Endothelial cell of umbilical vein (primary cell): ENCODE data around the gene PTPRF. TPM values are rescaled to one million over a fixed set of nuclear protein-coding genes. Genes with fewer than 3 reads are reported as not detected.

ENCODE experiments used
- BruUV-seq: library from RNA; stranded (reverse); fragments of 400-500 nt; replicated peaks from 2 replicates; lab custom pipeline; 2021; lab: Mats Ljungman, UMichigan
- CTCF ChIA-PET: fragments of 300-600, 350-600 bp; sonication (Branson Sonifier 250); formaldehyde crosslinking; loops from one replicate; lab custom pipeline; 2021; ENCODE audit warnings: antibody characterized with exemption, inconsistent platforms; lab: Charles Lee
- POLR2A ChIA-PET: fragments of 300-600, 350-600 bp; sonication (Branson Sonifier 250); formaldehyde crosslinking; loops from one replicate; lab custom pipeline; 2021; ENCODE audit warnings: antibody characterized with exemption, inconsistent platforms; lab: Charles Lee
- DNase-seq: peaks from one replicate; pipeline ENCODE4 v3.0.0-alpha.2; 2011; ENCODE audit warnings: low read depth, low spot score
- FAIRE-seq: peaks from 2 replicates; lab custom pipeline; 2011; peaks lifted over from hg19 to GRCh38; lab: Jason Lieb, UNC
- H2AFZ ChIP-seq: 2 replicates; pipeline ENCODE4 v1.6.0; 2012; ENCODE audit warnings: low read depth, low read length, control low read depth, inconsistent platforms
- H3K27ac ChIP-seq: 2 replicates; pipeline ENCODE4 v1.5.1; 2011; ENCODE audit warnings: low read depth, mild to moderate bottlenecking, control low read depth, low read length, moderate library complexity; ENCODE audit not compliant: insufficient read depth
- H3K27me3 ChIP-seq, 2 experiments: 2 replicates each; pipeline versions ENCODE4 v1.6.0 to v1.6.1; 2011; ENCODE audit warnings: low read length in 2 of 2, mixed read lengths in 1 of 2; ENCODE audit not compliant: control insufficient read depth in 2 of 2, insufficient read depth in 2 of 2
- H3K36me3 ChIP-seq, 2 experiments: 2 replicates in 1 of 2; 3 replicates in 1 of 2; pipeline ENCODE4 v1.5.1; 2011; ENCODE audit warnings: low read length in 2 of 2, mild to moderate bottlenecking in 1 of 2, moderate library complexity in 1 of 2; ENCODE audit not compliant: control insufficient read depth in 2 of 2, insufficient read depth in 2 of 2; ENCODE audit errors: extremely low read depth in 1 of 2
- H3K4me1 ChIP-seq: 3 replicates; pipeline ENCODE4 v1.5.1; 2011; ENCODE audit warnings: mild to moderate bottlenecking, low read length; ENCODE audit not compliant: control insufficient read depth, insufficient read depth; ENCODE audit errors: extremely low read depth
- H3K4me2 ChIP-seq: 2 replicates; pipeline ENCODE4 v1.6.1; 2011; ENCODE audit warnings: low read length, control low read depth, mixed read lengths; ENCODE audit not compliant: insufficient read depth
- H3K4me3 ChIP-seq, 3 experiments: fragments of 200-600 bp in 1 of 3; sonication (generic), shearing (Covaris generic) in 1 of 3; replicated peaks in 1 of 3; 2 replicates each; pipeline ENCODE4 v1.5.1; 2011 to 2016; ENCODE audit warnings: control low read depth in 3 of 3, low read length in 3 of 3, mild to moderate bottlenecking in 2 of 3, inconsistent platforms in 1 of 3, low read depth in 1 of 3, moderate library complexity in 1 of 3; ENCODE audit not compliant: insufficient read depth in 1 of 3
- H3K79me2 ChIP-seq: 2 replicates; pipeline ENCODE4 v1.6.0; 2012; ENCODE audit warnings: low read length, inconsistent platforms; ENCODE audit not compliant: control insufficient read depth, insufficient read depth
- H3K9ac ChIP-seq: replicated peaks from 2 replicates; pipeline ENCODE3; 2011; ENCODE audit warnings: low read length, control low read depth; ENCODE audit not compliant: insufficient read depth; ENCODE audit errors: extremely low read depth
- H3K9me1 ChIP-seq: replicated peaks from 3 replicates; pipeline ENCODE4 v1.6.0; 2011; ENCODE audit warnings: mild to moderate bottlenecking, low read length; ENCODE audit not compliant: control insufficient read depth, insufficient read depth; ENCODE audit errors: extremely low read depth
- H3K9me3 ChIP-seq: replicated peaks from 2 replicates; pipeline ENCODE4 v1.5.1; 2012; ENCODE audit warnings: low read length, inconsistent platforms; ENCODE audit not compliant: control insufficient read depth, insufficient read depth
- H4K20me1 ChIP-seq: replicated peaks from 2 replicates; pipeline ENCODE3; 2011; ENCODE audit warnings: mild to moderate bottlenecking, low read length; ENCODE audit not compliant: control insufficient read depth, insufficient read depth; ENCODE audit errors: extremely low read depth
- CTCF ChIP-seq, 2 donors: IDR thresholded peaks; 1 replicate in 1 of 2; 2 replicates in 1 of 2; pipeline ENCODE4 v1.5.1; 2011; ENCODE audit warnings: low read length in 2 of 2, mild to moderate bottlenecking in 2 of 2, moderate library complexity in 2 of 2, control low read depth in 1 of 2, inconsistent platforms in 1 of 2, low read depth in 1 of 2; ENCODE audit not compliant: insufficient read depth in 1 of 2; ENCODE audit errors: extremely low read depth in 1 of 2
- EZH2 ChIP-seq: IDR thresholded peaks from 2 replicates; pipeline ENCODE4 v1.6.1; 2012; ENCODE audit warnings: borderline replicate concordance, low read depth, mild to moderate bottlenecking, moderate library complexity, low read length, inconsistent platforms; ENCODE audit not compliant: severe bottlenecking
- FOS ChIP-seq: IDR thresholded peaks from 2 replicates; pipeline ENCODE4 v1.6.1; 2011; ENCODE audit warnings: mild to moderate bottlenecking, low read length, moderate library complexity, borderline replicate concordance; ENCODE audit not compliant: insufficient read depth
- GATA2 ChIP-seq: IDR thresholded peaks from 2 replicates; pipeline ENCODE4 v1.7.0; 2011; ENCODE audit warnings: low read depth, mild to moderate bottlenecking, moderate library complexity, mixed read lengths, low read length; ENCODE audit not compliant: insufficient read length, insufficient read depth
- JUN ChIP-seq: IDR thresholded peaks from 2 replicates; pipeline ENCODE4 v1.6.1; 2011; ENCODE audit warnings: borderline replicate concordance, low read depth; ENCODE audit not compliant: insufficient read length, insufficient read depth
- MYC ChIP-seq: IDR thresholded peaks from one replicate; pipeline ENCODE4 v1.6.1; 2011; ENCODE audit warnings: mild to moderate bottlenecking, low read depth, low read length
- POLR2A ChIP-seq: IDR thresholded peaks from 2 replicates; pipeline ENCODE4 v1.6.1; 2012; ENCODE audit warnings: low read depth, mild to moderate bottlenecking, control low read depth, low read length
- POLR2AphosphoS5 ChIP-seq: IDR thresholded peaks from 2 replicates; pipeline ENCODE4 v1.6.1; 2012; ENCODE audit warnings: low read depth, mild to moderate bottlenecking, control low read depth, low read length, moderate library complexity; ENCODE audit not compliant: insufficient read depth
- dilution Hi-C: fragments of 300-500 bp; cut with MboI; formaldehyde crosslinking; loops from one replicate; pipeline ENCODE4 v1.15.0; 2019; ENCODE audit warnings: low sequenced_read_pairs; ENCODE audit not compliant: extremely low pct_ligation_motif_present
- intact Hi-C: fragments of 100-400 bp; cut with micrococcal nuclease; formaldehyde crosslinking; loops from one replicate; pipeline ENCODE4 v1.10.0; 2022
- polyA plus RNA-seq, 4 experiments: library from polyadenylated mRNA; depleted of rRNA in 3 of 4; stranded (reverse) in 3 of 4; unstranded in 1 of 4; fragments of >200 nt; gene quantifications; 2 replicates each; pipeline versions ENCODE4 v1.2.1 to v1.2.3, GENCODE V29; 2011 to 2012; ENCODE audit warnings: missing spikeins in 1 of 4
- total RNA-seq: library from RNA; stranded (reverse); gene quantifications from 2 replicates; pipeline ENCODE4 v1.2.3, GENCODE V29; 2021
- TF ChIP-seq, protein P1 (sequence below): IDR thresholded peaks from 2 replicates; pipeline ENCODE4 v1.6.1; 2011; ENCODE audit not compliant: insufficient read depth, insufficient read length

PTPRF gene
- total and polyA plus RNA-seq, 2 donors (not counting 3 experiments of a cell fraction or from before 2014, with no cell fraction given): 217 to 338 TPM

DNA sequence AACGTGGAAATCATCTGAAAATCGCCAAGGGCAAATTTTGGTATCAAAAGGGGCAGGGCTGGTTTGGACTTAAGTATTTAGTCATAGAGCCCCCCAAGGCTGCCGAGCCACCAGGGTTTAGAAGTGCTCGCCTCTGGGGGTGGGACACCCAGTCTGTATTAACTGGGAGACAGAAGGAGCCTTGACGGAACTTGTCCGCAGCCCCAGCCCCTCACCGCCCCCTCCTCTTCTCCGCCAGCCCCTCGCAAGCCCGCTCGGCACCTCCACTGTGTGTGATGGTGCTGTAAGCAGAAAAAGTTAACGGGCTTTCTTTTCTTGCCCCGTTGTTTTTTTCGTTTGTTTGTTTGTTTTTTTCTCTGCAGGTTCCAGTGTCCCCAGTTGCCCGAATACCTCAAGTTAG is 81.7 kb downstream of the PTPRF start:
- no peaks in the 10 kb centered on the region for H3K9me1 ChIP-seq
- no peak overlapping the region for H2AFZ ChIP-seq
- TF ChIP-seq FOS (no peak), CTCF (IDR thresholded peaks at IDR 0.05; ENCODE audit: extremely low read depth in 1 of 2, insufficient read depth in 1 of 2, low read depth in 1 of 2, low read length in 2 of 2) (no peak), GATA2 (no peak), MYC (no peak), JUN (no peak), EZH2 (no peak), POLR2A (no peak), POLR2AphosphoS5 (no peak)
- TF ChIP-seq, protein P1, sequence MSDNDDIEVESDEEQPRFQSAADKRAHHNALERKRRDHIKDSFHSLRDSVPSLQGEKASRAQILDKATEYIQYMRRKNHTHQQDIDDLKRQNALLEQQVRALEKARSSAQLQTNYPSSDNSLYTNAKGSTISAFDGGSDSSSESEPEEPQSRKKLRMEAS: no peak
- DNase-seq (no peak), FAIRE-seq (no peak)
- dilution Hi-C loops: no loop called here
- H3K79me2 ChIP-seq: no peaks in the 10 kb centered on the region
- H3K9ac ChIP-seq: no peak overlapping the region
- intact Hi-C loops: no loop called here
- H3K27me3 ChIP-seq: no peaks in the 10 kb centered on the region
- peaks cover 0 to 72% of the 10 kb centered on the region in 2 experiments for H3K36me3 ChIP-seq
- H3K4me3 ChIP-seq: no peak overlapping the region
- POLR2A ChIA-PET: no interaction called here
- CTCF ChIA-PET: no interaction called here
- H3K4me1 ChIP-seq: no peaks in the 10 kb centered on the region
- no peaks in the 10 kb centered on the region for H4K20me1 ChIP-seq
- H3K9me3 ChIP-seq: no peaks in the 10 kb centered on the region
- H3K4me2 ChIP-seq: no peak overlapping the region
- H3K27ac ChIP-seq: no peak overlapping the region
- BruUV-seq: no TSS peak
